Measurements from ENCODE around the gene BRD9.

- TF ChIP-seq, protein P1, sequence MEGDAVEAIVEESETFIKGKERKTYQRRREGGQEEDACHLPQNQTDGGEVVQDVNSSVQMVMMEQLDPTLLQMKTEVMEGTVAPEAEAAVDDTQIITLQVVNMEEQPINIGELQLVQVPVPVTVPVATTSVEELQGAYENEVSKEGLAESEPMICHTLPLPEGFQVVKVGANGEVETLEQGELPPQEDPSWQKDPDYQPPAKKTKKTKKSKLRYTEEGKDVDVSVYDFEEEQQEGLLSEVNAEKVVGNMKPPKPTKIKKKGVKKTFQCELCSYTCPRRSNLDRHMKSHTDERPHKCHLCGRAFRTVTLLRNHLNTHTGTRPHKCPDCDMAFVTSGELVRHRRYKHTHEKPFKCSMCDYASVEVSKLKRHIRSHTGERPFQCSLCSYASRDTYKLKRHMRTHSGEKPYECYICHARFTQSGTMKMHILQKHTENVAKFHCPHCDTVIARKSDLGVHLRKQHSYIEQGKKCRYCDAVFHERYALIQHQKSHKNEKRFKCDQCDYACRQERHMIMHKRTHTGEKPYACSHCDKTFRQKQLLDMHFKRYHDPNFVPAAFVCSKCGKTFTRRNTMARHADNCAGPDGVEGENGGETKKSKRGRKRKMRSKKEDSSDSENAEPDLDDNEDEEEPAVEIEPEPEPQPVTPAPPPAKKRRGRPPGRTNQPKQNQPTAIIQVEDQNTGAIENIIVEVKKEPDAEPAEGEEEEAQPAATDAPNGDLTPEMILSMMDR (IDR thresholded peaks at IDR 0.05; ENCODE audit: low read depth, low read length, poor library complexity, severe bottlenecking) = no peak
- TF ChIP-seq EZH2phosphoT487 (IDR thresholded peaks at IDR 0.05; ENCODE audit: borderline replicate concordance, low read length) = no peak
Measured at GRCh38 chr5:865771-866170, 26.8 kb downstream of the BRD9 start.
